PC-9 (cell line): ENCODE results near the gene HPX. TPM values are rescaled to one million over a fixed set of nuclear protein-coding genes. Genes with fewer than 3 reads are reported as not detected.

Experiments used
- BruUV-seq: library from RNA; stranded (reverse); fragments of 400-500 nt; replicated peaks from 2 replicates; lab custom pipeline; 2021; lab: Mats Ljungman, UMichigan
- CTCF ChIA-PET: fragments of 300-600 bp; sonication (Branson Sonifier 250); formaldehyde crosslinking; loops from one replicate; lab custom pipeline; 2022; ENCODE audit warnings: antibody characterized with exemption; lab: Charles Lee
- POLR2A ChIA-PET: fragments of 300-600 bp; sonication (Branson Sonifier 250); formaldehyde crosslinking; loops from one replicate; lab custom pipeline; 2022; ENCODE audit warnings: antibody characterized with exemption; ENCODE audit not compliant: unreplicated experiment; lab: Charles Lee
- DNase-seq, 2 experiments: peaks; one replicate each; pipeline versions ENCODE4 v3.0.0 to v3.0.0-alpha.2; 2015 to 2022; ENCODE audit warnings: mixed read lengths in 1 of 2
- H2AFZ ChIP-seq: fragments of 200-600 bp; sonication (generic); 2 replicates; pipeline ENCODE4 v1.8.1; 2017; ENCODE audit warnings: antibody characterized with exemption
- H3F3A ChIP-seq: fragments of 200-600 bp; sonication (generic); 2 replicates; pipeline ENCODE4 v1.8.1; 2017; ENCODE audit warnings: antibody characterized with exemption, mild to moderate bottlenecking, low read depth; ENCODE audit not compliant: insufficient read depth
- H3K27ac ChIP-seq: fragments of 200-600 bp; sonication (generic); 2 replicates; pipeline ENCODE4 v1.6.1; 2016; ENCODE audit warnings: mixed run types
- H3K27me3 ChIP-seq: fragments of 200-600 bp; sonication (generic); 2 replicates; pipeline ENCODE4 v1.6.1; 2016; ENCODE audit warnings: low read depth, mixed run types; ENCODE audit not compliant: insufficient read depth
- H3K36me3 ChIP-seq: fragments of 200-600 bp; sonication (generic); 2 replicates; pipeline ENCODE4 v1.6.1; 2016; ENCODE audit warnings: low read depth, mixed run types
- H3K4me1 ChIP-seq: fragments of 200-600 bp; sonication (generic); replicated peaks from 2 replicates; pipeline ENCODE4 v1.6.1; 2016; ENCODE audit warnings: mixed run types; ENCODE audit not compliant: insufficient read depth
- H3K4me2 ChIP-seq: fragments of 200-600 bp; sonication (generic); 2 replicates; pipeline ENCODE4 v1.6.1; 2017; ENCODE audit warnings: mixed run types
- H3K4me3 ChIP-seq: fragments of 200-600 bp; sonication (generic); 2 replicates; pipeline ENCODE4 v1.6.1; 2016; ENCODE audit warnings: mixed run types
- H3K79me2 ChIP-seq: fragments of 200-600 bp; sonication (generic); 2 replicates; pipeline ENCODE4 v1.6.1; 2017; ENCODE audit warnings: low read depth, mixed run types
- H3K9me2 ChIP-seq: fragments of 200-600 bp; sonication (generic); 2 replicates; pipeline ENCODE4 v1.8.1; 2017; ENCODE audit warnings: mild to moderate bottlenecking; ENCODE audit not compliant: insufficient read depth
- H3K9me3 ChIP-seq: fragments of 200-600 bp; sonication (generic); 2 replicates; pipeline ENCODE4 v1.8.1; 2016; ENCODE audit warnings: low read depth; ENCODE audit not compliant: insufficient read depth
- H4K20me1 ChIP-seq: fragments of 200-600 bp; sonication (generic); 2 replicates; pipeline ENCODE4 v1.8.1; 2017; ENCODE audit not compliant: insufficient read depth
- EZH2 ChIP-seq: fragments of 200-600 bp; sonication (generic); IDR thresholded peaks from 2 replicates; pipeline ENCODE4 v1.8.0; 2017; ENCODE audit warnings: antibody characterized with exemption, low read depth
- intact Hi-C: fragments of 100-400 bp; cut with micrococcal nuclease; formaldehyde crosslinking; loops from one replicate; pipeline ENCODE4 v1.10.0; 2022; ENCODE audit not compliant: unreplicated experiment
- total RNA-seq: library from RNA; stranded (reverse); gene quantifications from 2 replicates; pipeline ENCODE4 v1.2.3, GENCODE V29; 2021
- TF ChIP-seq, protein P1 (sequence below): fragments of 200-600 bp; sonication (generic); conservative IDR thresholded peaks from 2 replicates; pipeline ENCODE4 v1.6.1; 2017; ENCODE audit warnings: mixed run types, antibody characterized with exemption, mild to moderate bottlenecking, moderate library complexity

Gene HPX
- total RNA-seq, 1 experiment from 2014 or later: 0.68 TPM

DNA sequence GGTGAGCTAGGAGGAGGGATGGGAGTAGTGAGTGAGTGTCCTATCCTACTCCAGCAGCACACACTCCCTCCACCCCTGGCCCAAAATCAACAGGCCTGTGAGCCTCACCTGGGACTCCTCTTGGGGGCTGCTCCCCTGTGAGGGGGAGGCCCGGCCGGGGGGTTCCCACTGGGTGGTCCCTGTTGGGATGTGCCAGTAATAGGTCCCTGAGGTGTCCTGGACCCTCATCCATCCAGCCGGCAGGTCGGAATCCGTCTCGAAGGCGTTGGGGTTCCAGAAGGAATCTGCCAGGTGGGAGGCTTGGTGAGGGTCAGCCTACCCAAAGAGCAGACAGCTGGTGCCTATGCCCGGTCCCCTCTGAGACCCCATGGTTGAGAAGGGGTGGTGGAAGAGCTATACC lies 37.2 kb downstream of the HPX start:
- Histone ChIP-seq H3K79me2 (no peaks in the 10 kb centered on the region), H3K4me1 (no peaks in the 10 kb centered on the region), H3K27me3 (no peaks in the 10 kb centered on the region), H3K9me2 (no peaks in the 10 kb centered on the region), H2AFZ (no peak overlapping the region), H4K20me1 (no peaks in the 10 kb centered on the region), H3K4me3 (no peak overlapping the region), H3K36me3 (no peaks in the 10 kb centered on the region), H3K9me3 (no peaks in the 10 kb centered on the region), H3K4me2 (no peak overlapping the region), H3K27ac (no peak overlapping the region), H3F3A (no peaks in the 10 kb centered on the region)
- DNase-seq: no peak
- TF ChIP-seq EZH2: no peak
- TF ChIP-seq, protein P1, sequence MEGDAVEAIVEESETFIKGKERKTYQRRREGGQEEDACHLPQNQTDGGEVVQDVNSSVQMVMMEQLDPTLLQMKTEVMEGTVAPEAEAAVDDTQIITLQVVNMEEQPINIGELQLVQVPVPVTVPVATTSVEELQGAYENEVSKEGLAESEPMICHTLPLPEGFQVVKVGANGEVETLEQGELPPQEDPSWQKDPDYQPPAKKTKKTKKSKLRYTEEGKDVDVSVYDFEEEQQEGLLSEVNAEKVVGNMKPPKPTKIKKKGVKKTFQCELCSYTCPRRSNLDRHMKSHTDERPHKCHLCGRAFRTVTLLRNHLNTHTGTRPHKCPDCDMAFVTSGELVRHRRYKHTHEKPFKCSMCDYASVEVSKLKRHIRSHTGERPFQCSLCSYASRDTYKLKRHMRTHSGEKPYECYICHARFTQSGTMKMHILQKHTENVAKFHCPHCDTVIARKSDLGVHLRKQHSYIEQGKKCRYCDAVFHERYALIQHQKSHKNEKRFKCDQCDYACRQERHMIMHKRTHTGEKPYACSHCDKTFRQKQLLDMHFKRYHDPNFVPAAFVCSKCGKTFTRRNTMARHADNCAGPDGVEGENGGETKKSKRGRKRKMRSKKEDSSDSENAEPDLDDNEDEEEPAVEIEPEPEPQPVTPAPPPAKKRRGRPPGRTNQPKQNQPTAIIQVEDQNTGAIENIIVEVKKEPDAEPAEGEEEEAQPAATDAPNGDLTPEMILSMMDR: no peak
- ChIA-PET CTCF (no interaction called here), POLR2A (no interaction called here)
- intact Hi-C loops: no loop called here
- no TSS peak for BruUV-seq

DNA sequence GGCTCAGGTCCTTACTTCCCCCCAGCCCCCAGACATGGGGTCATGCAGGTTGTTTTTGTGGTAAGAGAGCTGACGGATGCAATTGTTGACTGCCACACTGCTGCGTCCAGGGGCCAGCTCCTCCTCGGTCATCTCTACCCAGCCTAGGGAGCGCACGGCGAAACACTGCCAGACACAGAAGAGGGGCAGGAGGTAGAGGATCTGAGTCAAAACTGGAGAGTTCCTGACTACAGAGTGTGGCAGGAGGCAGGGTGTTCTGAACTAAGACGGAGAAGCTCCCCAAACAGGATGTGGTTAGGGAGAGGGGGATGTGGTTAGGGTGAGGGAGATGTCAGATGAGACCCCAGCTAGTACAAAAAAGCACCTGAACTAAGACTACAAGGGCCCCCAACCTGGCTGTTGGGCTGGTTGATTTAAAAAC lies 38.2 kb downstream of the HPX start:
- Histone ChIP-seq H3K9me3 (no peaks in the 10 kb centered on the region), H3K79me2 (no peaks in the 10 kb centered on the region), H3K27me3 (no peaks in the 10 kb centered on the region), H3K9me2 (no peaks in the 10 kb centered on the region), H2AFZ (no peak overlapping the region), H3F3A (no peaks in the 10 kb centered on the region; the same call in 1 of the 2 replicates), H3K4me1 (peaks cover 8% of the 10 kb centered on the region; the same call in 1 of the 2 replicates), H3K4me2 (no peak overlapping the region), H3K36me3 (no peaks in the 10 kb centered on the region), H4K20me1 (no peaks in the 10 kb centered on the region), H3K27ac (no peak overlapping the region), H3K4me3 (no peak overlapping the region)
- no TSS peak for BruUV-seq
- DNase-seq: no peak
- ChIA-PET CTCF (no interaction called here), POLR2A (no interaction called here)
- intact Hi-C loops: no loop called here
- TF ChIP-seq, protein P1: no peak
- no peak for TF ChIP-seq EZH2

DNA sequence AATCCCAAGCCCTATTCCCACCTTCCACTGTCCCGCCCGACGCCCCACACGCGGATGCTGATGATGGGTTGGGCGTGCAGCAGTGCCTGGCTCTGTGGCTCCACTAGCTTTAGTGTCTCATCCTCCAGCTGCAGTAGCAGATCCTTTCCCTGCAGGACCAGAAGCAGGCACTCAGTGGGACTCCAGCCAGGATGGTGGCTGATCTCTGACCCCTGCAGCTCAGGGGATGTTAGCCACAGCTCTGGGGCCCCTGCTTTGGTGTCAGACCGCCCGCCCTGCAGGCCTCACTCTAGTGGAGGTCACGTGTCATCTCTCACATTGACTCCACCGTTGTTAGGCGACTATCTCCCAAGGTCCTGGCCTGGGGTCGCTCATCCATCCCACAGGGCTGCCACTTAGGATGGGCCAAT lies 38.7 kb downstream of the HPX start:
- no peak overlapping the region for H3K4me2 ChIP-seq
- POLR2A ChIA-PET: no interaction called here
- no peaks in the 10 kb centered on the region for H3K27me3 ChIP-seq
- intact Hi-C loops: no loop called here
- CTCF ChIA-PET: no interaction called here
- H2AFZ ChIP-seq: no peak overlapping the region
- DNase-seq: no peak
- peaks cover 13% of the 10 kb centered on the region for H3K4me1 ChIP-seq
- peaks cover 5% of the 10 kb centered on the region; the same call in 1 of the 2 replicates for H3F3A ChIP-seq
- no peaks in the 10 kb centered on the region for H3K36me3 ChIP-seq
- H3K27ac ChIP-seq: no peak overlapping the region
- H3K79me2 ChIP-seq: no peaks in the 10 kb centered on the region
- TF ChIP-seq, protein P1: no peak
- no peak for TF ChIP-seq EZH2
- H3K9me2 ChIP-seq: no peaks in the 10 kb centered on the region
- H3K4me3 ChIP-seq: no peak overlapping the region
- no TSS peak for BruUV-seq
- no peaks in the 10 kb centered on the region for H3K9me3 ChIP-seq
- no peaks in the 10 kb centered on the region for H4K20me1 ChIP-seq
